Measurements from ENCODE around the gene KDM2A. TPM values are rescaled to one million over a fixed set of nuclear protein-coding genes. Genes with fewer than 3 reads are reported as not detected.

KDM2A gene
- total and polyA plus RNA-seq, 2 donors from 2014 or later: 16.2 to 82.6 TPM

DNA sequence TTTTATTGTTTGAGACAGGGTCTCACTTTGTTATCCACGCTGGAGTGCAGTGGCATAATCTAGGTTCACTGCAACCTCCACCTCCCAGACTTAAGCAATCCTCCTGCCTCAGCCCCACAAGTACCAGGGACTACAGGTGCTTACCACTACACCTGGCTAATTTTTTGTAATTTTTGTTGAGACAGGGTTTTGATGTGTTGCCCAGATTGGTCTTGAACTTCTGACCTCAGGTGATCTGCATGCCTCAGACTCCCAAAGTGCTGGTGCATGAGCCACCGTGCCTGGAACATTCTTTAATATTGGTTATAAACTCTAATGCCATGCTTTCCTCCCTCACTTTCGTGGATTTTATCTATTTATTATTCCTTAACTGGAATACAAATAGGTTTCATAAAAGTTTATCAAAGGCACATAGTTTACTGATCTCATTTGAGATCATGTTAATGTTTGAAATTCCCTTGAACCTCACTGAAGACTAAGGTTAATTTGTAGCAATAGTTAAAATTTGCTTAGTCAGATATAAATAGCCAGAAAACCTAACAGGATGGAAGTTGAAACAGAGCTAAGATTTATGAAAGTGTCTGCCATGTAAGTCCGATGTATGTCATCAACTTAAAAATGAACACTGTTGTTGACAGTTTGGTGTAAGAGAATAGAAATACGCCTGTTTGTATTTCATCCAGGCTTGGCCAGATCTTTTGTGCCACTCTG, 27.6 kb downstream of the KDM2A start:
- TF ChIP-seq, protein P1, sequence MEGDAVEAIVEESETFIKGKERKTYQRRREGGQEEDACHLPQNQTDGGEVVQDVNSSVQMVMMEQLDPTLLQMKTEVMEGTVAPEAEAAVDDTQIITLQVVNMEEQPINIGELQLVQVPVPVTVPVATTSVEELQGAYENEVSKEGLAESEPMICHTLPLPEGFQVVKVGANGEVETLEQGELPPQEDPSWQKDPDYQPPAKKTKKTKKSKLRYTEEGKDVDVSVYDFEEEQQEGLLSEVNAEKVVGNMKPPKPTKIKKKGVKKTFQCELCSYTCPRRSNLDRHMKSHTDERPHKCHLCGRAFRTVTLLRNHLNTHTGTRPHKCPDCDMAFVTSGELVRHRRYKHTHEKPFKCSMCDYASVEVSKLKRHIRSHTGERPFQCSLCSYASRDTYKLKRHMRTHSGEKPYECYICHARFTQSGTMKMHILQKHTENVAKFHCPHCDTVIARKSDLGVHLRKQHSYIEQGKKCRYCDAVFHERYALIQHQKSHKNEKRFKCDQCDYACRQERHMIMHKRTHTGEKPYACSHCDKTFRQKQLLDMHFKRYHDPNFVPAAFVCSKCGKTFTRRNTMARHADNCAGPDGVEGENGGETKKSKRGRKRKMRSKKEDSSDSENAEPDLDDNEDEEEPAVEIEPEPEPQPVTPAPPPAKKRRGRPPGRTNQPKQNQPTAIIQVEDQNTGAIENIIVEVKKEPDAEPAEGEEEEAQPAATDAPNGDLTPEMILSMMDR (IDR thresholded peaks at IDR 0.05; ENCODE audit: borderline replicate concordance, extremely low read depth, insufficient read depth): no peak
- intact Hi-C loops (cut with DNase I): no loop called here
- Histone ChIP-seq H3K4me3 (ENCODE audit: low read length in 3 of 3) (no peak overlapping the region), H3K27ac (ENCODE audit: low read depth in 2 of 2, low read length in 2 of 2) (no peak overlapping the region), H3K9ac (ENCODE audit: low read length in 3 of 3) (no peak overlapping the region), H3K36me3 (ENCODE audit: control insufficient read depth in 2 of 3, insufficient read depth in 3 of 3, low read length in 3 of 3) (peaks cover 6 to 14% (median 8%) of the 10 kb centered on the region in 3 donors), H3K4me1 (ENCODE audit: control insufficient read depth in 2 of 3, insufficient read depth in 2 of 3, low read depth in 1 of 3, low read length in 3 of 3) (peaks cover 0 to 11% (median 0%) of the 10 kb centered on the region in 3 donors), H3K27me3 (ENCODE audit: control insufficient read depth, insufficient read depth, low read length) (no peaks in the 10 kb centered on the region), H3K9me3 (ENCODE audit: control insufficient read depth in 2 of 3, insufficient read depth in 1 of 3, low read length in 3 of 3) (no peaks in the 10 kb centered on the region)
- DNase-seq: no peak
- FAIRE-seq: no peak

GRCh38 chr11:67153971-67154370, 34.9 kb downstream of the KDM2A start:
- H3K4me3 ChIP-seq (ENCODE audit: low read length in 3 of 3): no peak overlapping the region
- DNase-seq: no peak
- H3K4me1 ChIP-seq (ENCODE audit: control insufficient read depth in 2 of 3, insufficient read depth in 2 of 3, low read depth in 1 of 3, low read length in 3 of 3): no peaks in the 10 kb centered on the region
- H3K27me3 ChIP-seq (ENCODE audit: control insufficient read depth, insufficient read depth, low read length): no peaks in the 10 kb centered on the region
- no peak overlapping the region for H3K9ac ChIP-seq (ENCODE audit: low read length in 3 of 3)
- no peaks in the 10 kb centered on the region for H3K9me3 ChIP-seq (ENCODE audit: control insufficient read depth in 2 of 3, insufficient read depth in 1 of 3, low read length in 3 of 3)
- TF ChIP-seq, protein P1 (IDR thresholded peaks at IDR 0.05; ENCODE audit: borderline replicate concordance, extremely low read depth, insufficient read depth): no peak
- H3K36me3 ChIP-seq (ENCODE audit: control insufficient read depth in 2 of 3, insufficient read depth in 3 of 3, low read length in 3 of 3): peaks cover 5 to 11% (median 6%) of the 10 kb centered on the region in 3 donors
- intact Hi-C loops (cut with DNase I): no loop called here
- FAIRE-seq: no peak
- H3K27ac ChIP-seq (ENCODE audit: low read depth in 2 of 2, low read length in 2 of 2): no peak overlapping the region

GRCh38 chr11:67154726-67155125, 35.7 kb downstream of the KDM2A start:
- Histone ChIP-seq H3K9me3 (ENCODE audit: control insufficient read depth in 2 of 3, insufficient read depth in 1 of 3, low read length in 3 of 3) (no peaks in the 10 kb centered on the region), H3K4me3 (ENCODE audit: low read length in 3 of 3) (no peak overlapping the region), H3K9ac (ENCODE audit: low read length in 3 of 3) (no peak overlapping the region), H3K27ac (ENCODE audit: low read depth in 2 of 2, low read length in 2 of 2) (no peak overlapping the region), H3K27me3 (ENCODE audit: control insufficient read depth, insufficient read depth, low read length) (no peaks in the 10 kb centered on the region), H3K36me3 (ENCODE audit: control insufficient read depth in 2 of 3, insufficient read depth in 3 of 3, low read length in 3 of 3) (peaks cover 5 to 11% (median 6%) of the 10 kb centered on the region in 3 donors), H3K4me1 (ENCODE audit: control insufficient read depth in 2 of 3, insufficient read depth in 2 of 3, low read depth in 1 of 3, low read length in 3 of 3) (no peaks in the 10 kb centered on the region)
- FAIRE-seq: no peak
- TF ChIP-seq, protein P1 (IDR thresholded peaks at IDR 0.05; ENCODE audit: borderline replicate concordance, extremely low read depth, insufficient read depth): no peak
- DNase-seq: no peak
- intact Hi-C loops (cut with DNase I): no loop called here
